GM18505 (cell line): ENCODE measurements around the gene FLOT1.
A peak's percentile ranks its signal among the peaks of the same experiment; 100 is the strongest.

Experiments
- ATAC-seq: cut with Tn5 transposase; IDR thresholded peaks from one replicate; pipeline ENCODE4 v1.9.1; 2021; ENCODE audit not compliant: unreplicated experiment
- POLR2A ChIP-seq: IDR thresholded peaks from 4 replicates; pipeline ENCODE4 v1.6.1; 2011; ENCODE audit warnings: borderline replicate concordance; ENCODE audit not compliant: insufficient read depth, insufficient read length; ENCODE audit errors: extremely low read depth

The FLOT1 gene

GRCh38 chr6:30683183-30683979, 59.1 kb downstream of the FLOT1 start:
- ATAC-seq: no peak
- TF ChIP-seq POLR2A: no peak

GRCh38 chr6:30682143-30683117, 60.1 kb downstream of the FLOT1 start:
- peak; percentile 32 for ATAC-seq
- TF ChIP-seq POLR2A: peak; percentile 84

GRCh38 chr6:30681766-30682142, 60.7 kb downstream of the FLOT1 start:
- ATAC-seq: no peak
- no peak for TF ChIP-seq POLR2A

GRCh38 chr6:30679765-30680535, 62.5 kb downstream of the FLOT1 start:
- no peak for ATAC-seq
- no peak for TF ChIP-seq POLR2A

GRCh38 chr6:30678964-30679726, 63.3 kb downstream of the FLOT1 start:
- no peak for ATAC-seq
- TF ChIP-seq POLR2A: no peak
